ENCODE data around the gene KCNAB1. TPM values are rescaled to one million over a fixed set of nuclear protein-coding genes. Genes with fewer than 3 reads are reported as not detected.

Gene KCNAB1
- total RNA-seq (2022; extraction: Qiagen RNA extraction; ENCODE audit: low read depth) = not detected in 5 replicates

GRCh38 chr3:156120528-156121251 is at the start of gene KCNAB1:
TSS of gene KCNAB1 (plus strand) at chr3:156120578.

GRCh38 chr3:156554842-156555687 is 434.7 kb downstream of the KCNAB1 start, which contains the start of gene SSR3:
TSS of gene SSR3 (minus strand) at chr3:156555117. CDS start at chr3:156555089, 28 bp downstream.

Other genes with a start within 250 kb of the KCNAB1 start
- gene GMPS, start 249.9 kb upstream of the KCNAB1 start, total RNA-seq (2022; extraction: Qiagen RNA extraction; ENCODE audit: low read depth) = 82.2 to 112 TPM (median 84.1 TPM) in 5 replicates